NCI-H748 treated with DMSO at 0.1 percent for 48 hours (cell line): ENCODE data around the gene BFSP1.

Experiments
- DNase-seq: peaks from one replicate; lab custom pipeline; 2025; lab: John Stamatoyannopoulos, UW

Gene BFSP1

GRCh38 chr20:17557675-17558006 lies 26.5 kb upstream of the BFSP1 start:
- no peak for DNase-seq

- DNase-seq, result no peak
These were observed 25.9 kb upstream of the BFSP1 start for GRCh38 chr20:17556837-17557674.

GRCh38 chr20:17555106-17555505 lies 23.9 kb upstream of the BFSP1 start:
- DNase-seq, result no peak

GRCh38 chr20:17549131-17549530 lies 18.0 kb upstream of the BFSP1 start:
- no peak for DNase-seq

GRCh38 chr20:17545127-17545526 lies 13.9 kb upstream of the BFSP1 start:
- no peak for DNase-seq

GRCh38 chr20:17543531-17544131 lies 12.5 kb upstream of the BFSP1 start:
- DNase-seq, result no peak

- DNase-seq, result no peak
These were observed 11.8 kb upstream of the BFSP1 start for GRCh38 chr20:17542993-17543412.

- DNase-seq, result no peak
These were observed 11.3 kb upstream of the BFSP1 start for GRCh38 chr20:17542481-17542880.

GRCh38 chr20:17541996-17542395 lies 10.8 kb upstream of the BFSP1 start:
- no peak for DNase-seq

- DNase-seq, result no peak
These were observed 10.4 kb upstream of the BFSP1 start for GRCh38 chr20:17541596-17541995.

GRCh38 chr20:17538517-17539170 lies 7.5 kb upstream of the BFSP1 start:
- no peak for DNase-seq

- DNase-seq, result no peak
These were observed 6.8 kb upstream of the BFSP1 start for GRCh38 chr20:17537959-17538358.

- peak; percentile 89 for DNase-seq
These were observed 5.8 kb upstream of the BFSP1 start for GRCh38 chr20:17536944-17537444.

GRCh38 chr20:17534077-17534476 lies 2.9 kb upstream of the BFSP1 start:
- DNase-seq, result no peak

- DNase-seq, result peak; percentile 27
These were observed 2.2 kb upstream of the BFSP1 start for GRCh38 chr20:17533396-17533795.

- peak; percentile 22 for DNase-seq
These were observed 466 bp upstream of the BFSP1 start for GRCh38 chr20:17531665-17532025.

GRCh38 chr20:17530153-17530552 lies 1.0 kb downstream of the BFSP1 start:
- DNase-seq, result no peak

- no peak for DNase-seq
These were observed 1.6 kb downstream of the BFSP1 start for GRCh38 chr20:17529586-17529985.

GRCh38 chr20:17525650-17526049 lies 5.5 kb downstream of the BFSP1 start:
- DNase-seq, result no peak

GRCh38 chr20:17525132-17525531 lies 6.0 kb downstream of the BFSP1 start:
- DNase-seq, result no peak

GRCh38 chr20:17524560-17524959 lies 6.6 kb downstream of the BFSP1 start:
- no peak for DNase-seq

- DNase-seq, result no peak
These were observed 7.9 kb downstream of the BFSP1 start for GRCh38 chr20:17523326-17523725.

- DNase-seq, result no peak
These were observed 8.7 kb downstream of the BFSP1 start for GRCh38 chr20:17522528-17522927.
